ENCODE results near the gene ZNF750.

ZNF750 gene

DNA sequence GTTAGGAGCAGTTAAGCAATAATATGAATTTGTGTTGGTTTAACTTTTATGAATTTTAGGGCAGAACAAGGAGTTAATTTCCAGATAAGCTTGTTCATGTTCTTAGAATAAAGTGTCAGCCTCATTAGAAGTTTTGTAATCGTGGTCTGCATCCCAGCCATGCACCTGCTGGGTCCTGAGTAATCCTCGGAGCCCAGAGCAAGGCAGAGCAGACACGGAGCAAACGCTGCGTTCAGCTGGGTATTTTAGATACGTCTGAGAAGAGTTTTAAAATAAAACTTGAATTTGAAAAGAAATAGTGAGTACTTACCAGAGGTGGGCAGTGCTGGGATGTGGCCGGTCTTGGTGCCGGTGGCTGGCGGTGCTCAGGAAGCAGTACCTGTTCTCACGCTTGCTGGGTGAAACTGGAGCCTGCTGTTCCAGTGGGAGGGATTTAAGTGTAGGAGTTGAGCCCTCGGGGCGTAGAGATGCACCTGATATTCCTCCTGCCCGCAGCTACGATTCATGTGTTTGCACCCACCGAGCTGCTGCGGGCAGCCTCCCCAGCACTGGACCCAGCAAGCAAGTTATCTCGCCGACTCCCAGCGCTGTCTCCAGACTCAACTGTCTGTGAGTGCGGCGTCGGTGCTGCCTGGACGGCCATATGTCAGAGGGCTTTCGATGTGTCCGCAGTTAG is at the start of gene ZNF750:
TSS of gene ZNF750 (minus strand) at position 406 of the 676 bp plus-strand sequence. CDS start 7,568 bp downstream, outside the sequence.
- Histone ChIP-seq H3K4me3 (ENCODE audit: low read depth, low read length) (no peak within 1 kb of the TSS), H3K36me3 (replicated peaks) (no peaks in the 10 kb centered on the region), H3K27me3 (replicated peaks) (no peaks in the 10 kb centered on the region), H3K27ac (no peak within 1 kb of the TSS)
- no peak for DNase-seq
- in situ Hi-C loops (cut with HindIII; ENCODE audit: low pct_ligation_motif_present, low sequenced_read_pairs): no loop called here
- TF ChIP-seq, protein P1, sequence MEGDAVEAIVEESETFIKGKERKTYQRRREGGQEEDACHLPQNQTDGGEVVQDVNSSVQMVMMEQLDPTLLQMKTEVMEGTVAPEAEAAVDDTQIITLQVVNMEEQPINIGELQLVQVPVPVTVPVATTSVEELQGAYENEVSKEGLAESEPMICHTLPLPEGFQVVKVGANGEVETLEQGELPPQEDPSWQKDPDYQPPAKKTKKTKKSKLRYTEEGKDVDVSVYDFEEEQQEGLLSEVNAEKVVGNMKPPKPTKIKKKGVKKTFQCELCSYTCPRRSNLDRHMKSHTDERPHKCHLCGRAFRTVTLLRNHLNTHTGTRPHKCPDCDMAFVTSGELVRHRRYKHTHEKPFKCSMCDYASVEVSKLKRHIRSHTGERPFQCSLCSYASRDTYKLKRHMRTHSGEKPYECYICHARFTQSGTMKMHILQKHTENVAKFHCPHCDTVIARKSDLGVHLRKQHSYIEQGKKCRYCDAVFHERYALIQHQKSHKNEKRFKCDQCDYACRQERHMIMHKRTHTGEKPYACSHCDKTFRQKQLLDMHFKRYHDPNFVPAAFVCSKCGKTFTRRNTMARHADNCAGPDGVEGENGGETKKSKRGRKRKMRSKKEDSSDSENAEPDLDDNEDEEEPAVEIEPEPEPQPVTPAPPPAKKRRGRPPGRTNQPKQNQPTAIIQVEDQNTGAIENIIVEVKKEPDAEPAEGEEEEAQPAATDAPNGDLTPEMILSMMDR (IDR thresholded peaks at IDR 0.05; ENCODE audit: low read depth, low read length, missing control alignments): no peak

DNA sequence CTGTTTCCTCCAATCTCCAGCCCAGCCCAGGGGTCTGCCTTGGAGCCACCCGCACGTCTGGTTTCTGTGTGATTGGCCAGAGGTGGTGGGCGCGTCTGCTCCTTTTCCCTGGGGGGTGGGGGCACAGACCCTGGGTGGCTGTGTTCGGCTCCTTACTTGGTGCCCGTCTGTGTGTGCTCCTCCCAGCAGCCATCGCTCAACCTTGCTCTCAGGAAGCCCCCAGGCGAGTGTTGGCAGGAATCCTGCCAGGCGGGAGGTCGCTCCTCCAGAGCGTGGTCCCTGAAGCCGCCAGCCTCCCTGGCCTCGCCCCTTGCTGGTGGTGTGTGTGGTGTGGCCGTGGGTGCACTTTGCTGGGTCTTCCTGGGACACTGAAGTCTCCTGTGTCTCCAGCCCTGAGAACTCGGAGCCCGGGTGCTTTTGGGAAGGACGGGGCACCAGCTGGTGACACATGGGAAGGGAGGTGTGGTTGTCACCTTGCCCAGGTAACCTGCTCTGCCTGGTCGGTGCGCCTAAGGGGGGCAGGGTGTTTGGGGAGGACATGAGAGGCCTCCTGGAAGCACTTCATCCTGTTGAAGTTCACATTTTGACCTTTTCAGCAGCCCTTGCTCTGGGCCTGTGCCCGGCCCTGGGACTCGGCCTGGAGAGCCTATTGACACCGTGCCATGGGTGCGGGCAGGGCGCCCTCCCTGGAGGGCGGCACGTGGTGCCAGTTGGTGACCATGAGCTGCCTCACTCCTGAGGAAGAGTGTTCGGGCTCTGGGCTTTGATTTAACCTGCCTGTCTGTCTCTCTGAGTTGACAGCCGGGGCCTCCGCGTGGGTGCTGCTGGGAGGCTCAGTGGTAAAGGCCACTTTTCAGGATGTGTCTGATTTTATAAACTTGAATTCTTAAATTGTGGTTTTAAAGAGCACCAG is 49.0 kb upstream of the ZNF750 start:
- Histone ChIP-seq H3K4me3 (ENCODE audit: low read depth, low read length) (no peak overlapping the region), H3K27ac (no peak overlapping the region), H3K36me3 (replicated peaks) (no peaks in the 10 kb centered on the region), H3K27me3 (replicated peaks) (no peaks in the 10 kb centered on the region)
- in situ Hi-C loops (cut with HindIII; ENCODE audit: low pct_ligation_motif_present, low sequenced_read_pairs): no loop called here
- TF ChIP-seq, protein P1 (IDR thresholded peaks at IDR 0.05; ENCODE audit: low read depth, low read length, missing control alignments): no peak
- no peak for DNase-seq

DNA sequence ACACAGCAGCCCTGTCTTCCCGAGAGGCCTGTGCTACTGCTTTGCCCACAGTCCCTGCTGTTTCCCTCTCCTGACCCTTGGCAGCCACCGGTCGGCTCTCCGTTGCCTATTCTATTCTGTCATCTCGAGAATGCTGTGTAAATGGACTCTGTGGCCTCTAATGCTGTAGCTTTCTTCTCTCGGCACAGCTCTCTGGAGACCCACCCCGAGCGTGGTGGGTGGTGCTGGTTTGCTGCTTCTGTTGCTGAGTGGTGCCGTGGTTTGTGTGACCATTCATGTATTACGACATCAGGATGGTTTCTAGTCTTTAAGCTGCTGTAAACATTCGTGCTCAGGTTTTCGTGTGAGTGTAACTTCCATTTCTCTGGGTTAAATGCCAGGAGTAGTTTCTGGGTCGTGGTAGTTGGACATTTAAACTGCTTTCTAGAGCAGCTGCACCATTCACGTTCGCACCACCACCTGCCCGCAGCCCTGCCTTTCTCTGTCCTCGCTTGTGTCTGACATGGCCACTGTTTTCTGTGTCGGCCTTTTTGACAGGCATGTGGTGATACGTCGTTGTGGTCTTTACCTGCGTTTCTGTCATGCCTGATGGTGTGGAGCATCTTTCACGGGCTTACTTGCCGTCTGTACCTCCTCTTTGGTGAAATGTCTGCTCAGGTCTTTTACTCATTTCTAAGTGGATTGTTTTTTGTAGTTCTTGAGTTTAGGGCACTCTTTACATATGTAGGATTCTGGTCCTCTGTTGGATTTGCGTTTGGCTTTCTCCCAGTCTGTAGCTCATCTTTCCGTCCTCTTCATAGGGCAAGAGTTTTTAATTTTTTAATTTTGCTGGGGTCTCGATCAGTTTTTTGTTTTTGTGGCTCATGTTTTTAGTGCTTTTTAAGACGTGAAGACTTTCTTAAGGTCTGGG is 47.7 kb upstream of the ZNF750 start:
- Histone ChIP-seq H3K36me3 (replicated peaks) (no peaks in the 10 kb centered on the region), H3K27me3 (replicated peaks) (no peaks in the 10 kb centered on the region), H3K27ac (no peak overlapping the region), H3K4me3 (ENCODE audit: low read depth, low read length) (no peak overlapping the region)
- in situ Hi-C loops (cut with HindIII; ENCODE audit: low pct_ligation_motif_present, low sequenced_read_pairs): no loop called here
- TF ChIP-seq, protein P1 (IDR thresholded peaks at IDR 0.05; ENCODE audit: low read depth, low read length, missing control alignments): no peak
- no peak for DNase-seq

DNA sequence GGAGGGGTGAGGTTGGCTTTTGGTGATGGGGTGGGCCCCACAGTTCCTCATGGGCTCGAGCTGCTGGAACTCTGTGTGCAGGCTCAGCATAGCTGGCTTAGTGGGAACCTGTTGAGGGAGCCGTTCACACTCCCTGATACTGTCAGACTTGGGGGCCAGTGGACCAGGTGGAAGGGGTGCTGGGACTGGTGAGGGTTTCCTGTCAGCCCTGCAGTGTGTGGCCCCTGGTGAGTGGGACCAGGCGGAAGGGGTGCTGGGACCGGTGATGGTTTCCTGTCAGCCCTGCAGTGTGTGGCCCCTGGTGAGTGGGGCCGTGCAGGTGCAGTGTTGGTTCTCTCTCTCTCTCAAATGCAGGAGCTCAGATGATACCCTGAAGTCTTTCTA is 45.1 kb upstream of the ZNF750 start:
- Histone ChIP-seq H3K27ac (no peak overlapping the region), H3K27me3 (replicated peaks) (no peaks in the 10 kb centered on the region), H3K4me3 (ENCODE audit: low read depth, low read length) (no peak overlapping the region), H3K36me3 (replicated peaks) (no peaks in the 10 kb centered on the region)
- DNase-seq: no peak
- TF ChIP-seq, protein P1 (IDR thresholded peaks at IDR 0.05; ENCODE audit: low read depth, low read length, missing control alignments): no peak
- in situ Hi-C loops (cut with HindIII; ENCODE audit: low pct_ligation_motif_present, low sequenced_read_pairs): no loop called here

DNA sequence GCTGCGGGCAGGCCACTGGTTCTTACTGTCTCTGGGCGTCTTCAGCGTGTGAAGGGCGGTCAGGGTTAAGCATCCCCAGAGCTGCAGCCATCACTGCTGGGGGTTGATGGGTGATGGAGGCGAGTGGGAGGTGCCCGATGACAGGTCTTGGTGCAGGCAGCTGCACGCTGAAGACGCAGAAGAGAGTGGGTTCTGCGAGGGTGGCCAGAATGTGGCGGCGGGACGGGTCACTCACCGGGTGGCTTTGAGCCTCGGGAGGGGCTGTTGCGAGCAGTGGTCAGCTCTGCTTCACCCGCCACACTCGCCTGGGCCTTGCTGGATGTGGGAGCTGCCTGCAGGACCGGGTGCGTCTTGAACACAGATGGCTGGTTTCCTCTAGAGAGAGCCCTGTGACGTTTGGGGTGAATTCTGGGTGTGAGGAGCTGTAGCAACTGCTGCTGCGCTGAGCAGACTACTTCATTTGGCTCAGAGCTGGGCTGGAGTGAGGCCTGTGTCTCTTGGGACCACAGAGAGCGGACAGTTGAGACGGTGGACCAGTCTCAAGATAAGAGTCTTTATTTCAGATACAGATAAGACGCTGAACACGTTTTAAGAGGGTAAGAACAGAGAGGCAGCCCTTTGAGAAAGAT is 44.6 kb upstream of the ZNF750 start:
- Histone ChIP-seq H3K27ac (no peak overlapping the region), H3K4me3 (ENCODE audit: low read depth, low read length) (no peak overlapping the region), H3K36me3 (replicated peaks) (no peaks in the 10 kb centered on the region), H3K27me3 (replicated peaks) (no peaks in the 10 kb centered on the region)
- in situ Hi-C loops (cut with HindIII; ENCODE audit: low pct_ligation_motif_present, low sequenced_read_pairs): no loop called here
- DNase-seq: no peak
- TF ChIP-seq, protein P1 (IDR thresholded peaks at IDR 0.05; ENCODE audit: low read depth, low read length, missing control alignments): no peak

Data from brain microvascular endothelial cell (primary cell).